Stomach (tissue), 4 donors: Measurements from ENCODE around the gene PLA2G15.

Source experiments
- CTCF ChIP-seq, 7 experiments: fragments of 450-650 bp in 4 of 7; fragments of 200-600 bp in 3 of 7; sonication (generic) in 3 of 7; IDR thresholded peaks; one replicate each; pipeline ENCODE4 v1.5.1; 2016 to 2019; ENCODE audit warnings: antibody characterized with exemption in 7 of 7, control low read depth in 2 of 7, mild to moderate bottlenecking in 1 of 7
- POLR2A ChIP-seq, 4 donors: fragments of 450-650 bp; IDR thresholded peaks; one replicate each; pipeline ENCODE4 v1.6.1; 2016; ENCODE audit warnings: antibody characterized with exemption in 4 of 4, control low read depth in 2 of 4, mild to moderate bottlenecking in 1 of 4, moderate library complexity in 1 of 4
- POLR2AphosphoS5 ChIP-seq, 3 donors: sonication (generic); formaldehyde crosslinking; IDR thresholded peaks; one replicate each; pipeline ENCODE4 v1.6.1; 2016; ENCODE audit warnings: antibody characterized with exemption in 3 of 3

- TF ChIP-seq CTCF (IDR thresholded peaks at IDR 0.05), result no peak
- no peak for TF ChIP-seq POLR2AphosphoS5 (IDR thresholded peaks at IDR 0.05)
- TF ChIP-seq POLR2A (IDR thresholded peaks at IDR 0.05), result no peak
Observed at GRCh38 chr16:68247932-68248331, 2.8 kb downstream of the PLA2G15 start.
